HG02610 (cell line): Measurements from ENCODE around the gene OXER1.

Experiments used
- ATAC-seq: cut with Tn5 transposase; IDR thresholded peaks from one replicate; pipeline ENCODE4 v1.9.1; 2021; ENCODE audit warnings: mild to moderate bottlenecking, moderate library complexity; ENCODE audit not compliant: unreplicated experiment

OXER1 gene

DNA sequence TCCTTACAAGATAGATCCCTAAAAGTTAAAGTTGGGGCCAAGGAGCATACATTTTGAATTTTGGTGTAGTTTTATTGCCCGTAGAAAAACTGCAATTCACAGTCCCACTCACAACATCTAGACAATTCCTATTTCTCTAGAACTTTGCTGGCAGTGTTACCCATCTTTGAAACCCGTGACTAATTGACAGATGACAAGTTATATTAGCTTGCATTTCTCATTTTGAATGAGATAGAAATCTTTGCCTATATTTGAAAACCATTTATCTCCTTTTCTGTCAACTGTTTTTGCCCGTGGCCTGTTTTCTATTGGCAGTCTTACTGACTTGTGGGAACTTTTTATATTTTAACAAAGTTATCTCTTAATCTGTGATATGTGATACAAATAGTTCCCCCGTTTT is 50.0 kb downstream of the OXER1 start:
- ATAC-seq, result no peak

DNA sequence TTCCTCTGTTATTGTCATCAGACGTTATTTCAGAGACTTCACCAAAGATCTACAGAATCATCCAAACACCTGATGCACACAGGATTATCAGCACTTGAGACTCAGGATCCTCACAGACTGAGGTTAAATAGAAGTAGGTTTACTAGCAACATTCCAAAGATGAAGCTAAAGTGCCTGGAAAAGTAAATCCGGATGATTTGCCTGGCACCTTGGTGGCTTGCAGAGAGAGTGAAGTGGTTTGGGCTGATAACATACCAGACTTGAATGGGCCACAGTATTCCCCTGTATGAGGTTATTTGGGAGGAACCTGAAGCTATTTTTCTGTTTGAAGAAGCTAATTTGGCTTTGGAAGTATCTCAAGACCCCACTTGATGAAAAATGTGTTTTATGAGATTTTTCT is 51.0 kb downstream of the OXER1 start:
- ATAC-seq, result no peak
